HepG2 (cell line): Measurements from ENCODE around the gene CHAF1A. TPM values are rescaled to one million over a fixed set of nuclear protein-coding genes. Genes with fewer than 3 reads are reported as not detected.

Source experiments
- ATAC-seq: fragments of 200-7000 bp; cut with Tn5 transposase; 3 replicates; pipeline ENCODE4 v1.9.1; 2020; ENCODE audit warnings: mild to moderate bottlenecking, moderate library complexity
- BruUV-seq: library from RNA; stranded (reverse); fragments of 400-500 nt; replicated peaks from 2 replicates; lab custom pipeline; 2021; lab: Mats Ljungman, UMichigan
- CTCF ChIA-PET: fragments of 300-600 bp; formaldehyde crosslinking; extraction: SDS; loops from one replicate; lab custom pipeline; 2021; ENCODE audit warnings: low total read pairs, inconsistent platforms, low intra/inter-chr PET ratio; lab: Yijun Ruan, JAX
- POLR2A ChIA-PET: fragments of 350-600 bp; sonication (Branson Sonifier 250); formaldehyde crosslinking; loops from one replicate; lab custom pipeline; 2020; ENCODE audit warnings: antibody characterized with exemption, inconsistent platforms; lab: Yijun Ruan, JAX
- DNase-seq: peaks from one replicate; pipeline ENCODE4 v3.0.0-alpha.2; 2015; ENCODE audit warnings: low spot score
- FAIRE-seq: peaks from 3 replicates; lab custom pipeline; 2011; peaks lifted over from hg19 to GRCh38; lab: Jason Lieb, UNC
- H2AFZ ChIP-seq: one replicate; pipeline ENCODE4 v1.6.1; 2011; ENCODE audit warnings: low read length, inconsistent platforms
- H3K27ac ChIP-seq: fragments of 300-600 bp; 3 replicates; pipeline ENCODE4 v1.8.0; 2011; ENCODE audit warnings: mixed run types, mild to moderate bottlenecking, mixed read lengths, low read length, inconsistent platforms; ENCODE audit not compliant: insufficient read depth; ENCODE audit errors: extremely low read length
- H3K27me3 ChIP-seq, 2 experiments: fragments of 200-600 bp in 1 of 2; 2 replicates in 1 of 2; 3 replicates in 1 of 2; pipeline versions ENCODE4 v1.6.0 to v1.8.0; 2011; ENCODE audit warnings: low read length in 2 of 2, mild to moderate bottlenecking in 2 of 2, moderate library complexity in 2 of 2, inconsistent platforms in 1 of 2; ENCODE audit not compliant: insufficient read depth in 2 of 2, control insufficient read depth in 1 of 2
- H3K36me3 ChIP-seq, 2 experiments: fragments of 200-600 bp in 1 of 2; replicated peaks in 1 of 2; 2 replicates in 1 of 2; 3 replicates in 1 of 2; pipeline versions ENCODE4 v1.5.1 to v1.8.0; 2011; ENCODE audit warnings: low read length in 2 of 2, inconsistent platforms in 1 of 2; ENCODE audit not compliant: insufficient read depth in 2 of 2, control insufficient read depth in 1 of 2
- H3K4me1 ChIP-seq: 2 replicates; pipeline ENCODE4 v1.5.1; 2012; ENCODE audit warnings: low read length, inconsistent platforms; ENCODE audit not compliant: insufficient read depth
- H3K4me2 ChIP-seq: 2 replicates; pipeline ENCODE4 v1.6.0; 2011; ENCODE audit warnings: low read depth, low read length, inconsistent platforms
- H3K4me3 ChIP-seq, 3 experiments: fragments of 200-600 bp in 1 of 3; sonication (generic), shearing (Covaris generic) in 1 of 3; replicated peaks in 1 of 3; 2 replicates each; pipeline ENCODE4 v1.5.1; 2011 to 2016; ENCODE audit warnings: low read length in 3 of 3, inconsistent platforms in 2 of 3, low read depth in 2 of 3, mild to moderate bottlenecking in 2 of 3, control low read depth in 1 of 3, mixed read lengths in 1 of 3; ENCODE audit not compliant: insufficient read depth in 1 of 3
- H3K79me2 ChIP-seq: one replicate; pipeline ENCODE4 v1.6.1; 2011; ENCODE audit warnings: low read length, inconsistent platforms; ENCODE audit not compliant: insufficient read depth
- H3K9ac ChIP-seq: 2 replicates; pipeline ENCODE4 v1.6.0; 2011; ENCODE audit warnings: mild to moderate bottlenecking, low read depth, low read length, inconsistent platforms; ENCODE audit not compliant: insufficient read depth
- H3K9me3 ChIP-seq: 2 replicates; pipeline ENCODE4 v1.5.1; 2012; ENCODE audit warnings: mild to moderate bottlenecking, low read length
- H4K20me1 ChIP-seq: 2 replicates; pipeline ENCODE4 v1.6.0; 2011; ENCODE audit warnings: inconsistent platforms, mild to moderate bottlenecking, low read length, moderate library complexity; ENCODE audit not compliant: insufficient read depth
- AGO2 ChIP-seq: fragments of 200-400 bp; formaldehyde crosslinking; optimal IDR thresholded peaks from 2 replicates; pipeline ENCODE3; 2017; ENCODE audit warnings: mild to moderate bottlenecking, low read depth, low read length, moderate library complexity
- NBN ChIP-seq: fragments of 450-650 bp; conservative IDR thresholded peaks from 2 replicates; pipeline ENCODE4 v1.6.1; 2017
- POLR2G ChIP-seq: fragments of 200-400 bp; formaldehyde crosslinking; IDR thresholded peaks from 2 replicates; pipeline ENCODE4 v1.6.1; 2018; ENCODE audit warnings: mild to moderate bottlenecking, low read depth, low read length, moderate library complexity
- RBFOX2 ChIP-seq: fragments of 200-400 bp; formaldehyde crosslinking; IDR thresholded peaks from 2 replicates; pipeline ENCODE4 v1.6.1; 2017; ENCODE audit warnings: low read depth, mild to moderate bottlenecking, low read length
- ZNF687 ChIP-seq: sonication (generic); formaldehyde crosslinking; IDR thresholded peaks from 2 replicates; pipeline ENCODE4 v1.5.1; 2020; ENCODE audit warnings: mild to moderate bottlenecking, missing genetic modification reagents, moderate library complexity
- ZNF891 ChIP-seq: sonication (generic); formaldehyde crosslinking; IDR thresholded peaks from 2 replicates; pipeline ENCODE4 v1.5.0; 2020; ENCODE audit warnings: mild to moderate bottlenecking, missing genetic modification reagents
- WGBS: methylation state at CpG from one replicate; pipeline ENCODE4 v1.1.6; 2017; ENCODE audit warnings: low lambda C conversion rate; 5-methylcytosine and 5-hydroxymethylcytosine counted together
- in situ Hi-C: cut with HindIII; loops from 2 replicates; pipeline ENCODE4 v1.10.0; 2017; ENCODE audit warnings: low pct_unique_long_range_greater_than_20kb; ENCODE audit not compliant: extremely low pct_ligation_motif_present
- intact Hi-C: fragments of 100-400 bp; cut with micrococcal nuclease; formaldehyde crosslinking; loops from one replicate; pipeline ENCODE4 v1.10.0; 2022; ENCODE audit not compliant: unreplicated experiment
- polyA plus RNA-seq, 8 experiments: library from polyadenylated mRNA; depleted of rRNA in 3 of 8; stranded (reverse) in 7 of 8; unstranded in 1 of 8; fragments of >200 nt; fragmentation: Illumina TruSeq in 4 of 8; extraction: Trizol in 4 of 8; gene quantifications; 2 replicates each; pipeline versions ENCODE4 v1.2.1 to v1.2.3, GENCODE V29; 2011 to 2016; ENCODE audit warnings: low read depth in 4 of 8, missing spikeins in 1 of 8, mixed read lengths in 1 of 8; ENCODE audit not compliant: insufficient read depth in 1 of 8
- total RNA-seq, 5 experiments: library from RNA; depleted of rRNA; stranded (reverse); fragments of >200 nt; fragmentation: Illumina TruSeq; extraction: Trizol; gene quantifications; 2 replicates each; pipeline ENCODE4 v1.2.3, GENCODE V29; 2016; ENCODE audit warnings: low read depth in 1 of 5

The CHAF1A gene
- total and polyA plus RNA-seq, 2 of the 13 experiments (the other 11 are each of a cell fraction or from before 2014, with no cell fraction given) = 11.0 to 34.8 TPM

GRCh38 chr19:4448147-4448985 is 45.9 kb downstream of the CHAF1A start (continued):
- TF ChIP-seq ZNF687 (CRISPR knock-in tag) = peak; percentile 45
- TF ChIP-seq ZNF891 (CRISPR knock-in tag) = peak; percentile 41; the same call in 1 of the 2 replicates

GRCh38 chr19:4449022-4449638 is 46.7 kb downstream of the CHAF1A start:
- H4K20me1 ChIP-seq = no peaks in the 10 kb centered on the region
- ATAC-seq = peak; percentile 15
- no peak for FAIRE-seq

More at GRCh38 chr19:4449022-4449638, 46.7 kb downstream of the CHAF1A start:
- ChIA-PET POLR2A (interaction anchor here (1.3 kb wide), 1 partner anchor 8 kb away, joined by 3 read pairs; the partner anchor contains the start of gene UBXN6), CTCF (no interaction called here)
- H2AFZ ChIP-seq = no peak overlapping the region
- in situ Hi-C loops (no loop called here), intact Hi-C loops (no loop called here)
- WGBS = 94% methylated on average over 21 of the region's 24 CpGs
- no peak overlapping the region for H3K9ac ChIP-seq
- BruUV-seq = no TSS peak
- no peaks in the 10 kb centered on the region for H3K27me3 ChIP-seq
- DNase-seq = no peak
- TF ChIP-seq NBN = no peak
- TF ChIP-seq POLR2G = peak; percentile 45; the same call in 1 of the 2 replicates
- TF ChIP-seq AGO2 = peak; percentile 81
- TF ChIP-seq RBFOX2 = peak; percentile 23; the same call in 1 of the 2 replicates
- H3K4me2 ChIP-seq = no peak overlapping the region
- H3K4me1 ChIP-seq = peaks cover 10% of the 10 kb centered on the region; the same call in 1 of the 2 replicates
- H3K4me3 ChIP-seq = no peak overlapping the region
- no peaks in the 10 kb centered on the region for H3K9me3 ChIP-seq
- peaks cover 24 to 54% of the 10 kb centered on the region in 2 experiments for H3K36me3 ChIP-seq
- no peak overlapping the region for H3K27ac ChIP-seq
- no peaks in the 10 kb centered on the region for H3K79me2 ChIP-seq
